NCI-H1417 treated with DMSO at 0.1 percent for 48 hours (cell line): Measurements from ENCODE around the gene FASTK.
"Not testable (repeated sequence)": the region's sequence is repeated elsewhere in the genome, so short reads cannot be mapped to it uniquely, and the experiment has no call there.

Source experiments
- DNase-seq: peaks from one replicate; lab custom pipeline; 2025; lab: John Stamatoyannopoulos, UW

Gene FASTK

GRCh38 chr7:151026771-151027727 lies 53.6 kb downstream of the FASTK start:
- not testable (repeated sequence) for DNase-seq
